ENCODE data around the gene IGF2R.

Gene IGF2R

DNA sequence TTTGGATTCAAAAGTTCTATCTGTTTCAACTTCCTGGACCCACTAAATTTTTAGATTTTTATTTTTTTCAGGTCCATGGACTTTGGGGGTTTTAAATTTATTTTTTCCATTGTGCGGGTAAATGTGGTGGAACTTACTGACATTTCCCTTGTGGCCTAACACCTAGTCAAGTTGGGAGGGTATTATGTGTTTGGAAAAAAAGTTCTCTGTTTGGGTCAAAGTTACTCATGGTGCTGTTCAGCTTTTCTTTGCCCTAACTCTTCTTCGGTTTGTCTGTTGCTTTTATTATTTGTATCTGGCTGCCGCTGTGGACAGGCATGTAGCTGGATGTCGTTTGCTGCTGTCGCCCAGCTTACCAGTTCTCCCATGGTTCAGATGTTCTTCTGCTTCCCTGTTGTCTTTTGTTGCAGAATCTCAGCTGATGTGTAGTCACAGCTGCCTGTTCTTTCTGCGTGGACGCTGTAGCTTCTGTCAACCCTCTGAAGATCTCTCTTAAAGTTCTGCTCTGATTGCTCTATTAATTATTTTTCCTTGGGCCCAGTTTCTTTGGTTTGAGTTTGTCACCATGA, 7.9 kb downstream of the IGF2R start:
- DNase-seq, result no peak

DNA sequence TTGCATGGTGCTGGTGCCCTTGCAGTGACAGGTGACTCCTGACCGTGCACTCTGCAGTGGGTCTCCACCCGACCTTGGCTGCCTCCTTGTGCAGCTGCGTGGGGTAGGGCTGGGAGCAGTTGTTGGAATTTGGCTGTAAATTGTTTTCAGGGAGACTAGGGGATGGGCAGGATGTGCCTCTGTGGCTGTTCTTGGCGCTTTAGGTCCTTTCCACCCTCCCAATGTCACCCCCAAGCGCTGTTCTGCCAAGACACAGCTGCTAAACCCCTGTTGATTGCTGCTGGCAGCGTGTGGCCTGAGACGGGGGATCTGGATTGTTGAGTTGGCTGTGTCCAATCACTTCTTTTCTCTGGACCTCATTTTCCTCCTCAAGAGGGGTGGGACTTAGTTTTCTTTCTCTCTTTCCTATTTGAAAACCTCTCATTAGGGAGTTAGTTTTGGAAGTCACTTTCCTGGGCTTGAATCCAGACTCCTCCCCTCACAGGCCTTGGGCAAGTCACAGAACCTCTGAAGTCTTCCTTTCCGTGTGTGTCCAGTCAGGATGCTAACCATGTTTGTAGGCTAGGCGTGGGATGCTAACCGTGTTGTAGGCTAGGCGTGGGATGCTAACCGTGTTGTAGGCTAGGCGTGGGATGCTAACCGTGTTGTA, 8.5 kb downstream of the IGF2R start:
- no peak for DNase-seq

DNA sequence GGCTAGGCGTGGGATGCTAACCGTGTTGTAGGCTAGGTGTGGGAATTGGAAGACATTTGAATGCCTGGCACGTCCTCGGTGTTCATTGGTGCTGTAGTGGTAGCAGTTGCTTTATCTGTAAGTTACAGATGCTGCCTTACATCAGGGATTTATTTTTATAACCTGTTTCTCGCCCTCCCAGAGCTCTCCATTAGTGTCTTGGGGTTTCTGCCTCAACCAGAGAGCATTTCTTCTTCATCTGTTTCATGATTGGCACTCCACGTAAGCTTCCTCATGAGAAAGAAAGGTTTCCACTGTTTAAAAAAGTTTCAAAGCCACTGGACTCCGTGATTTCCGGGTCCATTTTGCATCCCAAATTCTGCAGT, 9.0 kb downstream of the IGF2R start:
- no peak for DNase-seq

DNA sequence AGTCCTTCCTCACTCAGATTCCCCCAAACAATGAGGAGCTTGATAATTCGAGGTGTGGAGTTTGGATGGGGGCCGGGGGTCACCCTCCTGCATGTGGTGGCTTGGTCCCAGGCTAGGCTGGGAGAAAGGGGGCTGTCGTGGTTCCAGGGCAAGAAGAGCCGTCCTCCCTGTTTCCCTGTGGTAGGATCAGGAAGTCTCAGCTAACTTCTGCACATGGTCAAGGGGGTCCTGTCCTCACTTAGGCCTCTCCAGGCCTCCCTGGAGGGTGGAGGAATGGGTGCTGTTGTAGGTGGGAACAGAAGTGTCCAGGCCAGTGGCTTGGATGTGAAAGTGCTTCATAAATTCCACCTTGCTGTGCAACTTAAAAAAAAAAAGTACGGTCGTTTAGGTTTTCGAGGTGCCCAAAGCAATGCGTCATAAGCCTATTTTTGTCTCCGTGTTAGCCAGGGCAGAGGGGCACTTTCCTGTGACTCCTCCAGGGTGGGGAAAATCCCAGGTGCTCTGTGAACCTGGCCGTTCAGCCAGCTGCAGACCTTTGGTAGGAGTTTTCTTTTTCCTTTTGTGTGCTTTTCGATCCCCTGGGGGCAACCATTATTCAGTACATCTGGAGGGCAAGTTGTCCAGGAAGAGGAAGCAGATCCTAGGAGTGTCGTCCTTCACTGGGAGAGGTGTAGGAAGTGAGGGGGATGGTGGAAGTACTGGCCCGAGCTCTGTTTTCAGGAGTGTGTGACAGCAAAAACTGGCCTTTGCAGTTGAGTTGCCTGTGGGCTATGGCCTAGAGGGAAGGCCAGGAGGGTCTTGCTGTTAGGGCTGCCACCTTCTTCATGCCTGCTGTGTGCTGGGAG, 9.6 kb downstream of the IGF2R start:
- DNase-seq, result peak; percentile 53 to 69

DNA sequence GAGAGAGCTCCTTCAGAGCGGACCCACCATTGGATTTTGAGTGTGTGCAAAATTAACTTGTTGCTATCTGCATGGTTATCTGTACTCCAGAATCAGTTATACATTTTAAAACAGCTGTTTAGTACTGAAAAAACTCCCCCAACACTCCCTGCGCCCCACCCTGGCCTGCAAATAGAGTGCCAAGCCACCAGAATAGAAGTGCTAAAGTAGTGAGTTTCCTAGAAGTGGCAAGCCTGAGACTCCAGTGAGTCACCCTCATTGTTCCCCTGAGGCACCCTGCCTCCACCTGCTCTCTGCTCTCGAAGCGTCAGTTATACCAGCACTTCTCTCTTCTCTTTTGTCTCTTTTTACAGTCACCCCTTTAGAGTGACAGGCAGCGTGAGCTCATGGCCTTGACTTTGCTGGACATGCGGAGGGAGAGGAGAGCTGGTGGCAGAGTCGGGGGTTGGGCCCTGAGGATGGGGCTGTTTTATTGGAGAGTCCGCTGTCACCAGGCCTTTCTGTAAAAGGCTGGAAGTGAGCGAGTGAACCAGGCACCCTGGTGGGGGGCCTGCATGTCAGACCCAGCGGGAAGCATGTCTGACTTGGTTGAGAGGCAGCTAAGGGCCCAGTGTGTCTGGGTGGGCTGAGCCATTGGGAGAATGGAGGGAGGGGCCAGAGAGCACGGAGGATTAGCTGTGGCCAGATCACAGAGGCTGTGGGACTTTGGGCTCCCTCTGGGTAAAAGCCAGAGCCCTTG, 10.4 kb downstream of the IGF2R start:
- DNase-seq, result peak; percentile 63 to 74

DNA sequence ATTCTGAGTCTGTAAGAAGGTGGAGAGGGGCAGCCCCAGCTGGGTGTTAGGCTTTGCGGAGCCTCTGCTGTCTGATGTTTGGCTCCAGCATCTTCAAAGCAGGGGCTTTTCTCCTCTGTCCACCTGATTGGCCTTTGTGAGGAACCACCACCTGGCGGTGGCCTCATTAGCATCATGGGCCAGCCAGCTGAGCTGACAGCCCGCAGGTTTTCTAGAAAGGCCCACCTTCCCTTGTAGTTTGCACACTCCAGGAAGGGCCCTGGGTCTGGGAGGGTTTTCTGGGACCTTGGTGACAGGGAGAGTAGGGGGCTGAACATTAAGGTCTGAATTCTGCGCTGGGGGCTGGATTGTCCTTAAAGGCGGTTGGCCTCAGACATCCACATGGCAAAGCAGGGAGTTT, 11.6 kb downstream of the IGF2R start:
- no peak for DNase-seq

DNA sequence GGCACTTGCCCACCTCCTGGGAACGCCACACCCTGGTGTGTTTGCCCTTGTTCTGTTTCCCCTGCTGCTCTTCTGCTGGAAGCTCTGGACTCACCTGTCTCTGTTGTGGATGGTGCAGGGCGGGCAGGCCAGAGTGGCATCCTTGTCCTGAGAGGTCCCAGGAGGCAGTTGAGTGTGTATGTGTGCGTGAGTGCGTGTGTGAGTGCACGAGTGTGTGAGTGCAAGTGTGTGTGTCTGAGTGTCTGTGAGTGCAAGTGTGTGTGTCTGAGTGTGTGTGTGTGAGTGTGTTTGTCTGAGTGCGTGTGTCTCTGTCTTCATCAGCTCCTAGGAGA, 12.2 kb downstream of the IGF2R start:
- no peak for DNase-seq

DNA sequence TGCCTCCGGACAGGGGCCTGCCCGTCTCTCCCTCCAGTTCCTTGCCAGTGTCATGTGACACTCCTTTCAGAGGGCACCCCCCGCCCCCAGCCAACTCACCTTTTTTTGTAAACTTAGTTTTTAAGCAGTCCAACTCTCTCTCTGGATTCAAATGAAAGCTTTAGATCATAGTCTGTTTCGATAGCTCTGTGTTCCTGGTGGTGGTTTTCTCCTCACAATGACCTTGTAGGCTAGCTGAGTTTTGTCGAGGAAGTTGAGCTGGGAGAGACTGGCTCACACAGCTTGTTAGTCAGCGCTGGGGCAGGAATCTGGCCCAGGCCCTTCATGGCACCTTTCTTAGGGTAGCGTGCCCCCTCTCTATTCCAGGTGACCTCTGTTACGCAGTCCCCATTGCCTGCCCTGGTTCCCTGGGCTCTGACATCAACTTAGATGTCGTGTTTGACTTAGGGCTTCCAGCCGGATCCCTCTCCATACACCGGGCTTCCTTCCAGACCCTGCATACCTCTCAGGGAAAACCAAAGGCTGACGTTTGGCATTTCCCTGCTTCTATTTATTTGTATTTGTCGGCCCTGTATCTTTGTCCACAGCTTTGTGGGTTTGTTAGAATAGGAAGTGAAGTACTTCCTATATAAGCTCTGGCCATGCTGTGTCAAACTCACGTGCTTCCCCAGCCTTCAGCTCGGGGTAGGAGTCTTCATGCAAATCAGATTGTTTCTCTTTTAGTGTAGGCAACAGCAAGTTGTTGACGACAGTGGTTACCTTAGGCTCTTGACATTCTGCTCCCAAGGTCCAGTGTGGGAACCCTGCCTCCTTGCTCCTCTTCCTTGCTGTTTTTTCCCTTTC, 12.7 kb downstream of the IGF2R start:
- peak; percentile 39 to 54 for DNase-seq

DNA sequence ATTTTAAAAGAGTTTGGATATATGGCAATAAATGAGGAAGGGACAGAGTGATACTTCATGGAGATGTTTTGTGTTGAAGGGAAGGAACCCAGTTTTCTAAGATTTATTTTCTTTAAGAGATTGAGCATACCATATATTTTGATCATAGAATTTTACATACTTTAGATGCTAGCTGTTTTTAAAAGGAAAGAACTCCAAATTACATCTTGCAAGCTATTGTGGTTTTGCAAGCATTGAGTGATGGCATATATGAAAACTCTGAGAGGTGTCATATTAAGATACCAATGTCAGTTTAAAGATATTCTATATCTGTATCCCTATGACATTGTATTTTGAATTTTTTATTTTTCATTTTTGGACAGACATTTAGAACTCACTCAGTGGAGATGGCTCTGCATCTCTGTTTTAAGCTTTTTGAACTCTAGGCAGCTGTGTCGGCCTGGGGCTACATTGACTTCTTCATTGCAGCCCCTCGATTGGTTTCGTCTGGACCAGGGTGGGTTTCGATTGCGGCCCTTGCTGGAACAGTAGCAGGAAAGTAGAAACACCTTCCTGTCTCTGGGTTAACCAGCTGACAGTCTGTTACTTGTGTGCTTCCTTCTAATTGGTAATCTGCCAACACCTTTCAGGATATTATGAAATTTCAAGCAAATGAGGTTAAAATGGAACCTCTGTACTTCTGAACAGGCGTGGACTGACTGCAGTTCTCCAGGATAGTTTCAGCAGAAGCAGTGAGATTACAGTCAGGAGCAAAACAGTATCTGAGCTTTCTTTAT, 14.0 kb downstream of the IGF2R start:
- DNase-seq, result no peak

DNA sequence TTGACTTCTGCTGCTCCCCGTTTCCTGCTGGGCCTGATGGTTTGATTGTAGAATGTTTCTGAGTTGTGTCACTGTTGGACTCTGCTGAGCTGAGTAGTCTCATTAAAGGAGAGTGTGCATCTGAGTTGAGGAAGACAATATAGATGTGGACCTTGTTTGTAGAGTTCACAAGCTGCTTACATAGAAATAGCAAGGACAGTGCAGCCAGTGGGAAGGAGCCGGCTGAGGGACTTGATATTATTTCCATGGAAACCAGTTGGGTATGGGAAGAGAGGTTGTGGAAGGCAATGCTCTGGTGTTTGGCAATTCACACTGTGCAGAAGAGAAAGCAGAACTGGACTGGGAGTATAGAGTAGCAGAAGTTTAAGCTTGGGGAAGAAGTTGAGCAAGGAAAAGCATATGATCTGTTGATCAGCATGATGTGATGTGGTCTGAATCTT, 14.8 kb downstream of the IGF2R start:
- no peak for DNase-seq

DNA sequence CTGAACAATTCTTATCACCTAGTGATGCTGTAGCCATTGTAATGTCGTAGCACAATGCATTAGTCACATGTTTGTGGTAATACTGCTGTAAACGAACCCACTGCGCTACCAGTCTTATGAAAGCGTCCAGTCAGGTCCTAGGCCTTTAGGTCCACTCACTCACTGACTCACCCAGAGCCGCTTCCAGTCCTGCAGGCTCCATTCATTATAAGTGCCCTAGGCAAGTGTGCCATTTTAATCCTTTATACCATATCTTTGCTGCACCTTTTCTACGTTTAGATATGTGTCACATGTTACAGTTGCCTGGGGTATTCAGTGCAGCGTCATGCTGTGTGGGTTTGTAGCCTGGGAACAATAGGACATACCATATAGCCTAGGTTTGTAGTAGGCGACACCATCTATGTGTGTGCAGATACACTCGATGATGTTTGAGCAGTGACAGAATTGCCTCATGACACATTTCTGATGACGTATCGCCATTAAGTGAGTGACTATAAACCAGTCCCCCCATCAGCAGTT, 15.4 kb downstream of the IGF2R start:
- no peak for DNase-seq

DNA sequence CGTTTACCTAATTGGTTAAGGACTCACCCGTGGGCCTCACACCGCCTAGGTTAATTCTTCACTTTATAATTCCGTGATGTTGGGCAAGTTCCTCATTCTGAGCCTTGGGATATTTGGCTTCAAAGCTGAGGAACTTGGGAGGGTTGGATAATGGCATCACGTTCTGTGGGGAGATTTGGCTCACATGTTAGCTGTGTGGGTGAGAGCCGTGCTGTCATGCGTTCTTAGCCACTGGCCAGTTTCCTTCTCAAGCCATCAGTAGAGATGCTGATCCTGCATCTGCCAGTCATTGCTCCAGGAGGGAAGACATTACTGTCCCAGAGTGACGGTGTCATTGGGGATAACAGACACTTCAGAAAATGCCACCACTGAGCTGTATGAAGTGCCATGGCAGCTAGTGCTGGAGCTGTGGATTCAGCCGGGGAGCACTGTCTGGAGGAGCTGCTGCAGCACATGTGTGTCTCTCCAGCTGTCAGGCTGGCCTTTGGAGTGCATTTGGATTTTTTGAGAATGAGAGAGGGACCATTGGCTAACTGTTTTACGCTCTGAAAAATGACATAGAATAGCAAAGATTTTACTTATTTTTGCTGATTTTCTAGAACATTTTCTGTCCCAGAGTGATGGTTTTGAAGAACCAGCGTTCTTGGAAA, 16.5 kb downstream of the IGF2R start:
- no peak for DNase-seq

DNA sequence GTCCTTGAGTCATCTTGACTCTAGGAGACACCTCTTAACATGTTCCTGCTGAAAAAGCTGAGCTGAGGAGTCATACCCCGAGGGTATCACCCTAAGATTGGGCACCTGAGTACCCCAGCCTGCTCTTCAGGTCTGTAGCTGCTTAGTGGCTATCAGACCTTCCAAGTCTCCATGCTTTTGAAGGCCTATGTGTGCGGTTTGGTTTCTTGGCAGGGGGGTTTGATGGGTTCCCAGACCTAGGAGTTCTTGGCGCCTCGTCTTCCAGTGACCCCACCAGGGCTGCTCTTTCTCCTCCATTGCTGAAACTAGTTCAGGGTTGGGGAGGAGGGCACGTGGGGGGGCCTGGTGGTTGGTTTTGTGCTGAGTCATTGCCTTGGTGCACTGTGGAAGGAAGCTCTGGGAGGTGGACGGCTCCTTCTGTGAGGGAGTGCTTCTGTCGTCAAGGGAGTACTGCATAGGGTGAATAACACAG, 20.1 kb downstream of the IGF2R start:
- DNase-seq, result no peak

DNA sequence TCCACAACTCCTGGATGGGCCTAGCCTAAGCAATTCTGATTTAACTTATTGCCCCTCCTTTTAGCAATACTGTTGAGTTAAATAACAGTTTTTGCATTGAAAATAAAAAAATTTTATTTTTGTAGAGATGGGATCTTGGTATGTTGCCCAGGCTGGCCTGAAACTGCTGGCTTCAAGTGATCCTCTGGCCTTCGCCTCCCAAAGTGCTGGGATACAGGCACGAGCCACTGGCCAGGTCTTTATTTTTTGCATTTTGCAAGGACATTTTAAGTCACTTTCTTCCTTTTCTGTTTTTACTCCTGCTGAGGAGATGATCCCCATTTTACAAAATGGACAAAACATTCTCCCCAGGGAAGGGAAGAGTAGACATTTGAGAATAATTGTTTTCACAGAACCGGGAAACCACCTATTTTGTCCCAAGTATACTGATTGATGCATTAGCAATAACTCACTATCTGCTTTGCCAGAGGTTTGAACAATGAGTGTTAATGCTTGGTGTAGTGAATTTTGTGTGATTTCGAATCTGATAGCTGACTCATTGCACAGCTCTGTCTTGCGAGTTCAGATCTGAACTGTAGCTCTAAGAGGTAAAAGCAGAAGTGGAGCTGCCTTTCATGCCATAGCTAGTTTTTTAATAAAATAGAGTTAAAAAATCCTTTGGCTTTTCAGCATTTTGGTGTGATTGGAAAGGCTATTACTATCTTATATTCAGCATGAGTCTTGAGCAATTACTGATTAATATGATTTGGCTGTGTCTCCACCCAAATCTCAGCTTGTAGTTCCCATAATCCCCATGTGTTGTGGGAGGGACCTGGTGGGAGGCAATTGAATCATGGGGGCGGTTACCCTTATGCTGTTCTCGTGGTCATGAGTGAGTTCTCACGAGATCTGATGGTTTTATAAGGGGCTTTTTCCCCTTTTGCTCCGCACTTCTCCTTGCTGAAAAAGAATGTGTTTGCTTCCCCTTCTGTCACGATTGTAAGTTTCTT, 20.9 kb downstream of the IGF2R start:
- no peak for DNase-seq

DNA sequence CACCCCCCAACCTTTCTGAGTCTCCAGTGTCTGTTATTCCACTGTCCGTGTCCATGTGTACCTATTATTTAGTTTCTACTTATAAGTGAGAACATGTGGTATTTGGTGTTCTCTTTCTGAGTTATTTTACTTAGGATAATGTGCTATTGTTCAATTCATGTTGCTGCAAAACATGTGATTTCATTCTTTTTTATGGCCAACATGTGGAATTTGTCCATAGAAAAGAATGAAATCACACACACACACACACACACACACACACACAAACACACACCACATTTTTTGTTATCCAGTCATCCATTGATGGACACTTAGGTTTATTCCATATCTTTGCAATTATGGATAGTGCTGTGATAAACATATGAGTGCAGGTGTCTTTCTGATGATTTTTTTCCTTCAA, 23.5 kb downstream of the IGF2R start:
- no peak for DNase-seq

DNA sequence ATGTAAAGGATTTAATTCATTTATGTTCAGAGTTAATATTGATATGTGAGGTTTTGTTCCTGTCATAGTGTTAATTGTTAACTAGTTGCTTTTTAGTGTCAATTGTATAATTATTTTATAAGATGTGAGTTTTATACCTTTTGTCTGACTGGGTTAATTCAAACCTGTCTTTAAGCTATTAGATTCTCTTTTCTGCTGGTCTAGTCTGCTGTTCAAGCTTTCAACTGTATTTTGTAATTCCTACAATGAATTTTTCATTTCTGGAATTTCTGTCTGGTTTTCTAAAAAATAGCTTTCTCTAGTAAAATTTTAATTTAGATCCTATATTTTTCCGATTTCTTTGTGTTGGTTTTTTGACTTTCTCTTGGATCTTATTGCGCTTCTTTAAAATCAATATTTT, 26.5 kb downstream of the IGF2R start:
- no peak for DNase-seq

DNA sequence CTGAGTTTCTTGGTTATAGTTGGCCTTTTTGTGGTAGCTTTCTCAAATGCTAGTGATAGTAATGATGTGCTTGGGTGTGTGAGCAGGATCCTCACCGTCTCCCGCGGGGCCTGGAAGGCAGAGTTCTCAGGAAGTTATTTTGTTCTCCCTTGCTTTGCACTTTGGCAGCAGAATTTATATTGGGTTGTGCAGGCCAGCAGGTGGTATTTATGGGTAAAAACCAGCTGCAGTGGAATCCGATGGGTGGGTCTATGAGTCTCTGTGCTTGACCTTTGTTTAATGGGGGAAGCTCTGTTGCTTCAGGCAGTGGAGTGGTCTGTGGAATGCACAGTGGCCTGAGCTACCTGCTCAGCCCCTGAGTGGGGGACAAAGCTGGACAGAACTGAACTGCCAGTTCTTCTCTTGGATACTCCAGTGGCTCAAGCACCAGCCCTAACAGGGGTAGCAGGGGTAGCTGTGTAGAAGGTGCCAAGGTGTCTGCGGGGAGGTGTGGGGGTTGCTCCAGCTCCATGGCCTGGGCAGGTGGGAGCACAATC, 27.3 kb downstream of the IGF2R start:
- no peak for DNase-seq

DNA sequence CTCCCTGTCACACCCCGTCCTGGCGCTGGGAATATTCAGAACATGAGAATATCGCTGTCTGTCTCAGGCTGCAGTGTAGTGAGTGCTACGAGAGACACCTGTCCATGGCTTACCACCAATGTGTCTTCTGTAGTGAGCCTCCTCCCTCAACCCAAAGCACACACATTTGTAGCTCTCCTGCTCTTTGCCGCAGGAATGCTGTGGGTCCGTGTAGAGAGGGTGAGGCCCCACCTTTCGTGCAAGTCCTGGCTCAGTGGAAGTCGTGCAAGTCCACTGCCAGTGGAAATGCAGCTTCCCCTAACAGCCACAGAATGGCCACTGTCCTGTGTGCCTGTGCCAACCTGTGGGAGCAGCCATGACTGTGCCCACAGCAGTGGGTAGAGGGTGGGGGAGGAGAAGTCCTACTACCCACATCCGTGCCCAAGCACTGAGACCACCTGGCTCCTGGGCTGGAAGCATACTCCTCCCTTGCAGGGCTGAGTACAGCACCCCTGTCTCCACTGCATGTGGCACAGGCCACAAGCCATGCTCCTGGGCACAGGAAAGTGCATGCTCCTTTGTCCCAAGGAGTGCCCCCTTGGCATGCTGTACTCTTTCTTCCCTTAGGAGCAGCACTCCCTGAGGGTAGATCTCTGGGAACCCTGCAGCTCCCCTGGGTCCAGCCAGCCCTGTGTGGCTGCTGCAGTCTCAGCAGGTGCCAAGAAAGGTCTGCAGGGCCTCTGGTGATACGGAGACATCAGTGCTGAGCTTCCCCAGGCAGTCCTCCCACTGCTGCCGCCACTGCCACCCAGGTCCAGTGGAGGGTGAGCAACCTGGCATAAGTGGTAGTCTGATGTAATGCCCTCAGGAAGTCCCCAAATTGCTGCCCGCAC, 28.0 kb downstream of the IGF2R start:
- no peak for DNase-seq

Measured in activated CD4-positive, alpha-beta T cell treated with anti-CD3 and anti-CD28 coated beads, Interleukin-2, amount 50 U/mL, for 48 hours (primary cell).